CD4-positive, alpha-beta T cell treated with Interleukin-1 beta for 1 hour (primary cell): ENCODE data around the gene SLC7A14.
"Not testable (repeated sequence)": the region's sequence is repeated elsewhere in the genome, so short reads cannot be mapped to it uniquely, and the experiment has no call there.

Source experiments
- DNase-seq, 2 donors: peaks; one replicate each; pipeline ENCODE4 v3.0.0-alpha.2; 2020 to 2022

Gene SLC7A14

GRCh38 chr3:170589113-170589512 is 3.2 kb upstream of the SLC7A14 start:
- no peak for DNase-seq

GRCh38 chr3:170585008-170585936 is 603 bp downstream of the SLC7A14 start:
- DNase-seq, result no peak

GRCh38 chr3:170584585-170585007 is 1.3 kb downstream of the SLC7A14 start:
- DNase-seq, result peak in 1 of 2 donors; percentile 14

- DNase-seq, result no peak
Measured at GRCh38 chr3:170579646-170580045, 6.2 kb downstream of the SLC7A14 start.

- no peak for DNase-seq
Measured at GRCh38 chr3:170572665-170573253, 13.1 kb downstream of the SLC7A14 start.

GRCh38 chr3:170567598-170567997 is 18.3 kb downstream of the SLC7A14 start:
- DNase-seq, result not testable (repeated sequence)

GRCh38 chr3:170566413-170566812 is 19.5 kb downstream of the SLC7A14 start:
- no peak for DNase-seq

GRCh38 chr3:170565495-170565894 is 20.4 kb downstream of the SLC7A14 start:
- DNase-seq, result no peak

GRCh38 chr3:170564664-170565063 is 21.2 kb downstream of the SLC7A14 start:
- no peak for DNase-seq

GRCh38 chr3:170563712-170564423 is 22.0 kb downstream of the SLC7A14 start:
- DNase-seq, result no peak

- no peak for DNase-seq
Measured at GRCh38 chr3:170562080-170562479, 23.8 kb downstream of the SLC7A14 start.

GRCh38 chr3:170560717-170561382 is 25.0 kb downstream of the SLC7A14 start:
- no peak for DNase-seq

GRCh38 chr3:170560296-170560695 is 25.6 kb downstream of the SLC7A14 start:
- DNase-seq, result no peak

GRCh38 chr3:170558427-170558826 is 27.4 kb downstream of the SLC7A14 start:
- DNase-seq, result no peak

GRCh38 chr3:170555329-170555728 is 30.5 kb downstream of the SLC7A14 start:
- no peak for DNase-seq

GRCh38 chr3:170553788-170554757 is 31.8 kb downstream of the SLC7A14 start:
- no peak for DNase-seq

GRCh38 chr3:170551252-170551651 is 34.6 kb downstream of the SLC7A14 start:
- DNase-seq, result no peak

GRCh38 chr3:170542704-170543103 is 43.2 kb downstream of the SLC7A14 start:
- DNase-seq, result no peak

GRCh38 chr3:170539897-170540296 is 46.0 kb downstream of the SLC7A14 start:
- DNase-seq, result no peak

- no peak for DNase-seq
Measured at GRCh38 chr3:170536712-170537111, 49.2 kb downstream of the SLC7A14 start.

GRCh38 chr3:170534227-170534626 is 51.6 kb downstream of the SLC7A14 start:
- no peak for DNase-seq

- no peak for DNase-seq
Measured at GRCh38 chr3:170532573-170532972, 53.3 kb downstream of the SLC7A14 start.
